ENCODE measurements around the gene RBM38. TPM values are rescaled to one million over a fixed set of nuclear protein-coding genes. Genes with fewer than 3 reads are reported as not detected.
A peak's percentile ranks its signal among the peaks of the same experiment; 100 is the strongest.

The RBM38 gene
- total RNA-seq, 1 experiment from 2014 or later, result 56.5 TPM

- peak; percentile 94 for ATAC-seq
- peak; percentile 33 for TF ChIP-seq CTCF (conservative IDR thresholded peaks at IDR 0.05; ENCODE audit: low read depth, low read length)
- no peak for TF ChIP-seq EZH2phosphoT487 (IDR thresholded peaks at IDR 0.05; ENCODE audit: borderline replicate concordance, low read length)
- peak; percentile 90 for DNase-seq
- no peaks in the 10 kb centered on the region for H3K9me3 ChIP-seq (ENCODE audit: low read length)
- no peaks in the 10 kb centered on the region for H3K9me2 ChIP-seq (replicated peaks; ENCODE audit: low read length)
- no peak overlapping the region; the same call in 1 of the 2 replicates for H3K4me3 ChIP-seq (ENCODE audit: low read length)
- H3K79me2 ChIP-seq (ENCODE audit: low read length), result no peaks in the 10 kb centered on the region
- H3K4me2 ChIP-seq (ENCODE audit: low read length), result peak overlapping the region; percentile 68
- H3K36me3 ChIP-seq (ENCODE audit: low read depth, low read length), result no peaks in the 10 kb centered on the region
- H3K27ac ChIP-seq (ENCODE audit: low read length), result no peak overlapping the region
- no TSS peak for BruUV-seq (replicated peaks)
- POLR2A ChIA-PET (ENCODE audit: unreplicated experiment), result no interaction called here
- H2AFZ ChIP-seq (ENCODE audit: low read length), result no peak overlapping the region
- CTCF ChIA-PET, result no interaction called here
- H3F3A ChIP-seq (ENCODE audit: low read length, unreplicated experiment), result no peaks in the 10 kb centered on the region
- intact Hi-C loops (cut with micrococcal nuclease), result loop anchor here (2.0 kb wide), 1 partner anchor 45 kb away; no protein-coding TSS in a partner anchor
- H3K4me1 ChIP-seq (ENCODE audit: insufficient read depth, low read length), result peaks cover 20% of the 10 kb centered on the region
- no peaks in the 10 kb centered on the region for H4K20me1 ChIP-seq (ENCODE audit: low read length)
- peaks cover 9% of the 10 kb centered on the region; the same call in 1 of the 2 replicates for H3K27me3 ChIP-seq (ENCODE audit: low read length)
- H3K9ac ChIP-seq (ENCODE audit: low read length), result no peak overlapping the region
Observed at GRCh38 chr20:57449398-57450354, 58.5 kb downstream of the RBM38 start.

GRCh38 chr20:57450419-57450818 is 59.2 kb downstream of the RBM38 start:
- H3K4me1 ChIP-seq (ENCODE audit: insufficient read depth, low read length), result peaks cover 20% of the 10 kb centered on the region
- ATAC-seq (peak; percentile 66), DNase-seq (peak; percentile 49)
- no peaks in the 10 kb centered on the region for H4K20me1 ChIP-seq (ENCODE audit: low read length)
- intact Hi-C loops (cut with micrococcal nuclease), result no loop called here
- H3K9me2 ChIP-seq (replicated peaks; ENCODE audit: low read length), result no peaks in the 10 kb centered on the region
- H3K36me3 ChIP-seq (ENCODE audit: low read depth, low read length), result no peaks in the 10 kb centered on the region
- TF ChIP-seq EZH2 (IDR thresholded peaks at IDR 0.05; ENCODE audit: low read length, unreplicated experiment), result no peak
- no peak for TF ChIP-seq EZH2phosphoT487 (IDR thresholded peaks at IDR 0.05; ENCODE audit: borderline replicate concordance, low read length)
- TF ChIP-seq CTCF (conservative IDR thresholded peaks at IDR 0.05; ENCODE audit: low read depth, low read length), result no peak
- H3K27me3 ChIP-seq (ENCODE audit: low read length), result peaks cover 8% of the 10 kb centered on the region; the same call in 1 of the 2 replicates
- no TSS peak for BruUV-seq (replicated peaks)
- ChIA-PET CTCF (no interaction called here), POLR2A (ENCODE audit: unreplicated experiment) (no interaction called here)
- H3K9me3 ChIP-seq (ENCODE audit: low read length), result no peaks in the 10 kb centered on the region
- no peak overlapping the region for H2AFZ ChIP-seq (ENCODE audit: low read length)
- H3K27ac ChIP-seq (ENCODE audit: low read length), result no peak overlapping the region
- no peak overlapping the region for H3K9ac ChIP-seq (ENCODE audit: low read length)
- no peaks in the 10 kb centered on the region for H3K79me2 ChIP-seq (ENCODE audit: low read length)
- no peaks in the 10 kb centered on the region for H3F3A ChIP-seq (ENCODE audit: low read length, unreplicated experiment)
- peak overlapping the region; percentile 68 for H3K4me2 ChIP-seq (ENCODE audit: low read length)
- no peak overlapping the region; the same call in 1 of the 2 replicates for H3K4me3 ChIP-seq (ENCODE audit: low read length)

GRCh38 chr20:57450931-57451330 is 59.7 kb downstream of the RBM38 start:
- Histone ChIP-seq H3K9me2 (replicated peaks; ENCODE audit: low read length) (no peaks in the 10 kb centered on the region), H3K27me3 (ENCODE audit: low read length) (peaks cover 3% of the 10 kb centered on the region; the same call in 1 of the 2 replicates)
- CTCF ChIA-PET, result no interaction called here

More at GRCh38 chr20:57450931-57451330, 59.7 kb downstream of the RBM38 start:
- POLR2A ChIA-PET (ENCODE audit: unreplicated experiment), result no interaction called here
- H3K36me3 ChIP-seq (ENCODE audit: low read depth, low read length), result no peaks in the 10 kb centered on the region
- no peak overlapping the region for H2AFZ ChIP-seq (ENCODE audit: low read length)
- H3K27ac ChIP-seq (ENCODE audit: low read length), result no peak overlapping the region
- intact Hi-C loops (cut with micrococcal nuclease), result no loop called here
- no peaks in the 10 kb centered on the region for H3F3A ChIP-seq (ENCODE audit: low read length, unreplicated experiment)
- BruUV-seq (replicated peaks), result no TSS peak
- peaks cover 20% of the 10 kb centered on the region for H3K4me1 ChIP-seq (ENCODE audit: insufficient read depth, low read length)
- H3K9ac ChIP-seq (ENCODE audit: low read length), result no peak overlapping the region
- no peaks in the 10 kb centered on the region for H4K20me1 ChIP-seq (ENCODE audit: low read length)
- H3K4me2 ChIP-seq (ENCODE audit: low read length), result peak overlapping the region; percentile 68
- DNase-seq (no peak), ATAC-seq (no peak)
- no peaks in the 10 kb centered on the region for H3K79me2 ChIP-seq (ENCODE audit: low read length)
- no peak for TF ChIP-seq EZH2phosphoT487 (IDR thresholded peaks at IDR 0.05; ENCODE audit: borderline replicate concordance, low read length)
- no peak for TF ChIP-seq EZH2 (IDR thresholded peaks at IDR 0.05; ENCODE audit: low read length, unreplicated experiment)
- no peak for TF ChIP-seq CTCF (conservative IDR thresholded peaks at IDR 0.05; ENCODE audit: low read depth, low read length)
- H3K9me3 ChIP-seq (ENCODE audit: low read length), result no peaks in the 10 kb centered on the region
- no peak overlapping the region for H3K4me3 ChIP-seq (ENCODE audit: low read length)

All from PC-3 (cell line).